B cell (primary cell): ENCODE data around the gene SIK3. TPM values are rescaled to one million over a fixed set of nuclear protein-coding genes. Genes with fewer than 3 reads are reported as not detected.

ENCODE experiments used
- ATAC-seq: fragments of 200-7000 bp; cut with Tn5 transposase; one replicate; pipeline ENCODE4 v1.10.0; 2021; ENCODE audit warnings: low read depth, mild to moderate bottlenecking, moderate number of reproducible peaks, moderate library complexity
- CTCF ChIA-PET: fragments of 350-600 bp; sonication (Branson Sonifier 250); formaldehyde crosslinking; loops from one replicate; lab custom pipeline; 2021; ENCODE audit warnings: antibody characterized with exemption, inconsistent platforms; lab: Charles Lee
- POLR2A ChIA-PET: fragments of 350-600 bp; sonication (Branson Sonifier 250); formaldehyde crosslinking; loops from one replicate; lab custom pipeline; 2021; ENCODE audit warnings: antibody characterized with exemption; lab: Charles Lee
- DNase-seq: peaks from one replicate; pipeline ENCODE4 v3.0.0; 2013
- H2AFZ ChIP-seq: 2 replicates; pipeline ENCODE4 v1.6.1; 2012; ENCODE audit warnings: mild to moderate bottlenecking, low read depth, low read length; ENCODE audit not compliant: insufficient read depth, poor library complexity, severe bottlenecking
- H3K27ac ChIP-seq, 2 donors: 1 replicate in 1 of 2; 2 replicates in 1 of 2; pipeline ENCODE4 v1.5.1; 2012 to 2013; ENCODE audit warnings: low read length in 2 of 2, mild to moderate bottlenecking in 2 of 2, moderate library complexity in 1 of 2
- H3K27me3 ChIP-seq, 4 experiments: fragments of 200-600 bp in 1 of 4; sonication (generic) in 1 of 4; replicated peaks in 1 of 4; 1 replicate in 2 of 4; 2 replicates in 2 of 4; pipeline versions ENCODE4 v1.6.1 to v1.7.0; 2013 to 2016; ENCODE audit warnings: low read length in 3 of 4, mild to moderate bottlenecking in 2 of 4, mixed read lengths in 1 of 4, moderate library complexity in 1 of 4; ENCODE audit not compliant: insufficient read depth in 4 of 4, control insufficient read depth in 3 of 4; ENCODE audit errors: control extremely low read depth in 1 of 4
- H3K36me3 ChIP-seq, 2 experiments: replicated peaks in 1 of 2; 1 replicate in 1 of 2; 2 replicates in 1 of 2; pipeline versions ENCODE4 v1.6.1 to v1.7.1; 2013; ENCODE audit warnings: low read length in 1 of 2; ENCODE audit not compliant: insufficient read depth in 2 of 2, control insufficient read depth in 1 of 2; ENCODE audit errors: control extremely low read depth in 1 of 2, extremely low read depth in 1 of 2
- H3K4me1 ChIP-seq, 2 donors: fragments of 200-600 bp in 1 of 2; sonication (generic) in 1 of 2; 1 replicate in 1 of 2; 2 replicates in 1 of 2; pipeline versions ENCODE4 v1.5.1 to v1.6.1; 2013 to 2017; ENCODE audit warnings: low read length in 2 of 2; ENCODE audit not compliant: control insufficient read depth in 2 of 2, insufficient read depth in 2 of 2
- H3K4me2 ChIP-seq: replicated peaks from 2 replicates; pipeline ENCODE3; 2012; ENCODE audit warnings: mild to moderate bottlenecking, low read depth, low read length; ENCODE audit not compliant: poor library complexity, severe bottlenecking
- H3K4me3 ChIP-seq, 5 experiments: fragments of 200-600 bp in 1 of 5; sonication (generic) in 1 of 5; 1 replicate in 3 of 5; 2 replicates in 2 of 5; pipeline versions ENCODE4 v1.5.1 to v1.7.0; 2011 to 2016; ENCODE audit warnings: low read length in 4 of 5, mild to moderate bottlenecking in 4 of 5, low read depth in 2 of 5, control low read depth in 1 of 5, moderate library complexity in 1 of 5; ENCODE audit not compliant: insufficient read depth in 1 of 5; ENCODE audit errors: control extremely low read depth in 1 of 5, extremely low read depth in 1 of 5
- H3K79me2 ChIP-seq: fragments of 200-600 bp; sonication (generic); one replicate; pipeline ENCODE4 v1.6.0; 2016; ENCODE audit warnings: low read length; ENCODE audit not compliant: control insufficient read depth, insufficient read depth
- H3K9ac ChIP-seq: fragments of 200-600 bp; sonication (generic); 2 replicates; pipeline ENCODE4 v1.6.1; 2017; ENCODE audit warnings: mild to moderate bottlenecking, low read length, moderate library complexity
- H3K9me3 ChIP-seq, 3 donors: one replicate each; pipeline versions ENCODE4 v1.6.1 to v1.7.1; 2013; ENCODE audit warnings: low read length in 2 of 3; ENCODE audit not compliant: control insufficient read depth in 2 of 3, insufficient read depth in 1 of 3; ENCODE audit errors: control extremely low read depth in 1 of 3
- H4K20me1 ChIP-seq: 2 replicates; pipeline ENCODE4 v1.6.0; 2012; ENCODE audit warnings: mild to moderate bottlenecking, low read length; ENCODE audit not compliant: insufficient read depth, control insufficient read depth, poor library complexity, severe bottlenecking
- H3K27ac Mint-ChIP-seq: one replicate; pipeline ENCODE4 v1.8.0; 2021; ENCODE audit warnings: mixed read lengths
- H3K27me3 Mint-ChIP-seq: one replicate; pipeline ENCODE4 v1.8.0; 2021; ENCODE audit warnings: mixed read lengths
- H3K4me1 Mint-ChIP-seq: one replicate; pipeline ENCODE4 v1.8.0; 2021; ENCODE audit warnings: mixed read lengths
- H3K4me3 Mint-ChIP-seq: one replicate; pipeline ENCODE4 v1.8.0; 2021; ENCODE audit warnings: mixed read lengths
- H3K9me3 Mint-ChIP-seq: one replicate; pipeline ENCODE4 v1.8.0; 2022; ENCODE audit warnings: mixed read lengths; ENCODE audit not compliant: insufficient read depth
- CTCF ChIP-seq: fragments of 200-600 bp; IDR thresholded peaks from one replicate; pipeline ENCODE4 v1.8.0; 2022; ENCODE audit warnings: antibody characterized with exemption, mild to moderate bottlenecking
- EZH2 ChIP-seq: IDR thresholded peaks from 2 replicates; pipeline ENCODE4 v1.6.1; 2012; ENCODE audit warnings: borderline replicate concordance, low read depth, mild to moderate bottlenecking, moderate library complexity, low read length; ENCODE audit not compliant: insufficient read depth, poor library complexity, severe bottlenecking
- WGBS: methylation state at CpG from one replicate; pipeline ENCODE4 v1.1.5; 2013; ENCODE audit warnings: missing lambda C conversion rate; ENCODE audit not compliant: insufficient coverage; 5-methylcytosine and 5-hydroxymethylcytosine counted together
- intact Hi-C: fragments of 100-400 bp; cut with micrococcal nuclease; formaldehyde crosslinking; loops from one replicate; pipeline ENCODE4 v1.10.0; 2022
- polyA plus RNA-seq: library from polyadenylated mRNA; depleted of rRNA; stranded (reverse); fragments of >200 nt; gene quantifications from 2 replicates; pipeline ENCODE4 v1.2.3, GENCODE V29; 2012
- total RNA-seq, 2 donors: library from RNA; stranded (reverse); fragments of 120-200 nt in 1 of 2; gene quantifications; 1 replicate in 1 of 2; 2 replicates in 1 of 2; pipeline versions ENCODE4 v1.2.3 to v1.2.4, GENCODE V29; 2013 to 2022

SIK3 gene
- total and polyA plus RNA-seq, 2 donors (not counting 1 experiment from before 2014, with no cell fraction given): 36.5 to 180 TPM

- no peak overlapping the region for H3K4me3 Mint-ChIP-seq
- Histone ChIP-seq H3K4me1 (no peaks in the 10 kb centered on the region), H3K9ac (no peak overlapping the region), H3K27ac (no peak overlapping the region), H2AFZ (no peak overlapping the region), H3K9me3 (no peaks in the 10 kb centered on the region), H3K4me2 (no peak overlapping the region), H4K20me1 (no peaks in the 10 kb centered on the region), H3K36me3 (no peaks in the 10 kb centered on the region), H3K27me3 (peaks cover 0 to 3% (median 0%) of the 10 kb centered on the region in 4 experiments), H3K79me2 (no peaks in the 10 kb centered on the region), H3K4me3 (no peak overlapping the region)
- TF ChIP-seq CTCF (no peak), EZH2 (no peak)
- peaks cover 5% of the 10 kb centered on the region for H3K27me3 Mint-ChIP-seq
- ATAC-seq (no peak), DNase-seq (no peak)
- ChIA-PET POLR2A (no interaction called here), CTCF (interaction anchor here (2.0 kb wide), 1 partner anchor 22 kb away, joined by 5 read pairs; no protein-coding TSS in a partner anchor)
- H3K27ac Mint-ChIP-seq: no peak overlapping the region
- 100% methylated on average over 1 of the region's 1 CpG for WGBS
- H3K9me3 Mint-ChIP-seq: no peaks in the 10 kb centered on the region
- intact Hi-C loops: no loop called here
- no peaks in the 10 kb centered on the region for H3K4me1 Mint-ChIP-seq
Measured at GRCh38 chr11:116813170-116813569, 285.1 kb downstream of the SIK3 start.

- no peak overlapping the region for H3K4me3 Mint-ChIP-seq
- POLR2A ChIA-PET: no interaction called here
- Histone ChIP-seq H3K9ac (no peak overlapping the region), H3K27ac (no peak overlapping the region), H3K36me3 (no peaks in the 10 kb centered on the region), H3K4me2 (no peak overlapping the region), H3K79me2 (no peaks in the 10 kb centered on the region), H3K27me3 (peaks cover 0 to 3% (median 0%) of the 10 kb centered on the region in 4 experiments), H4K20me1 (no peaks in the 10 kb centered on the region), H3K4me3 (no peak overlapping the region), H3K4me1 (no peaks in the 10 kb centered on the region), H3K9me3 (no peaks in the 10 kb centered on the region), H2AFZ (no peak overlapping the region)
- no CpG with 5 or more reads among the region's 4 CpGs for whole genome bisulfite sequencing
- peaks cover 12% of the 10 kb centered on the region for H3K27me3 Mint-ChIP-seq
- TF ChIP-seq CTCF (no peak), EZH2 (no peak)
- no peaks in the 10 kb centered on the region for H3K9me3 Mint-ChIP-seq
- no peak overlapping the region for H3K27ac Mint-ChIP-seq
- intact Hi-C loops: no loop called here
- DNase-seq: no peak
- no peak for ATAC-seq
- H3K4me1 Mint-ChIP-seq: no peaks in the 10 kb centered on the region
- CTCF ChIA-PET: no interaction called here
Measured at GRCh38 chr11:116812109-116812508, 286.1 kb downstream of the SIK3 start.
